Neural progenitor cell (in vitro differentiated cells): ENCODE data around the gene ANKRD62.
"Not testable (repeated sequence)": the region's sequence is repeated elsewhere in the genome, so short reads cannot be mapped to it uniquely, and the experiment has no call there.

ENCODE experiments used
- EZH2 ChIP-seq: fragments of 200-600 bp; sonication (generic); IDR thresholded peaks from 2 replicates; pipeline ENCODE4 v1.6.1; 2017; ENCODE audit warnings: antibody characterized with exemption, mild to moderate bottlenecking, moderate library complexity
- TF ChIP-seq, protein P1 (sequence below): fragments of 200-600 bp; sonication (generic); IDR thresholded peaks from 2 replicates; pipeline ENCODE4 v1.5.1; 2017; ENCODE audit warnings: antibody characterized with exemption, mild to moderate bottlenecking

DNA sequence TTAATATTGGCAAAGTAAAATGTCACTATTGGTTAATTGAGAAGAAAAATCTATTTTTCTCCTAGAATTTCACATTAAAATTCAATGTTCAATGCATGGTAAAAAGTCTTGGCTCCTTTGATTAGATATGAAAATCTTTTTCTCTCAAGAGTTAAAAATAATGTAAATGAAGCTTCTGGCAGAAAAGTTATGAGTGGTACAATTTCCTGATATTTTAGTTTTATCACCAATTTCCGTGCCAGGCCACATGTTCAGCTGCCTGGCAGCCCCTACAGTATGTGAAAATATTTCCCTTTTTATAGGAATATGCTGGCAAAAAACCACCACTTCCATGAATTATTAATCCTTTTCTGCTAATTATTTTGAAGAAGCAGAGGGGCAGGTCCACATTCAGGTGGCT lies 22.6 kb upstream of the ANKRD62 start:
- TF ChIP-seq, protein P1, sequence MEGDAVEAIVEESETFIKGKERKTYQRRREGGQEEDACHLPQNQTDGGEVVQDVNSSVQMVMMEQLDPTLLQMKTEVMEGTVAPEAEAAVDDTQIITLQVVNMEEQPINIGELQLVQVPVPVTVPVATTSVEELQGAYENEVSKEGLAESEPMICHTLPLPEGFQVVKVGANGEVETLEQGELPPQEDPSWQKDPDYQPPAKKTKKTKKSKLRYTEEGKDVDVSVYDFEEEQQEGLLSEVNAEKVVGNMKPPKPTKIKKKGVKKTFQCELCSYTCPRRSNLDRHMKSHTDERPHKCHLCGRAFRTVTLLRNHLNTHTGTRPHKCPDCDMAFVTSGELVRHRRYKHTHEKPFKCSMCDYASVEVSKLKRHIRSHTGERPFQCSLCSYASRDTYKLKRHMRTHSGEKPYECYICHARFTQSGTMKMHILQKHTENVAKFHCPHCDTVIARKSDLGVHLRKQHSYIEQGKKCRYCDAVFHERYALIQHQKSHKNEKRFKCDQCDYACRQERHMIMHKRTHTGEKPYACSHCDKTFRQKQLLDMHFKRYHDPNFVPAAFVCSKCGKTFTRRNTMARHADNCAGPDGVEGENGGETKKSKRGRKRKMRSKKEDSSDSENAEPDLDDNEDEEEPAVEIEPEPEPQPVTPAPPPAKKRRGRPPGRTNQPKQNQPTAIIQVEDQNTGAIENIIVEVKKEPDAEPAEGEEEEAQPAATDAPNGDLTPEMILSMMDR: not testable (repeated sequence)
- TF ChIP-seq EZH2: not testable (repeated sequence)
